ENCODE measurements around the gene CHST14. TPM values are rescaled to one million over a fixed set of nuclear protein-coding genes. Genes with fewer than 3 reads are reported as not detected.

CHST14 gene
- polyA plus RNA-seq, 2 of the 4 experiments (the other 2 are of a cell fraction), result 8.6 to 11.0 TPM

DNA sequence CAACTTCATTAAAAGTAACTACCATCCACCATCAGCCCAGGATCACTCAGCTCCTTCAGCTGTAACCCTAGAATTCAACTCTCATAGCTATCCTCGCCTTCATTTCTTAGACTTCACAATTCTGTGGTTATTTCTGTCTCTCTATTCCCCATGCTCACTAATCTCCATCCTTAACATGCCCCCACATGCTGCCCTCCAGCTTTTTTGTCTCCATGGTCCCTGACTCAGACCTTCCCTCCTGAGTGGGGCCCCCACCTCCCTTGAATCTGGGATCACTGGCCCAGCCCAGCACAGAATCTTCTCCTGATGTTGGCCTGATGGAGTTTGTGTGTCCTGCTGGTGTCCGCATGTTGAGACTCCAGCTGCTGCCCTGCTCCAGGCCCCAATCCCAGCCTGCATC, 41.7 kb downstream of the CHST14 start:
- Histone ChIP-seq H3K27ac (peak overlapping the region in 1 of 2 experiments; percentile 88; a peak in 2 of 6 replicates), H3K4me1 (peaks cover 2% of the 10 kb centered on the region; the same call in 2 of the 3 replicates), H3K9me3 (no peaks in the 10 kb centered on the region), H3K4me2 (peak overlapping the region; percentile 73), H3K4me3 (no peak overlapping the region)
- POLR2A ChIA-PET, result no interaction called here
- 95% methylated on average over 2 of the region's 2 CpGs for WGBS (ENCODE audit: missing lambda C conversion rate)
- TF ChIP-seq TFCP2L1 (CRISPR knock-in tag; IDR thresholded peaks at IDR 0.05) (no peak), ZSCAN20 (CRISPR knock-in tag; IDR thresholded peaks at IDR 0.05) (no peak), JUN (IDR thresholded peaks at IDR 0.05) (no peak), NR3C1 (IDR thresholded peaks at IDR 0.05) (no peak), RAD21 (conservative IDR thresholded peaks at IDR 0.05 in 1 of 2, IDR thresholded peaks at IDR 0.05 in 1 of 2) (no peak), PHF8 (IDR thresholded peaks at IDR 0.05; ENCODE audit: borderline replicate concordance, low read depth) (no peak)
- no peak for FAIRE-seq
- DNase-seq (ENCODE audit: low read depth in 1 of 2, low spot score in 1 of 2), result no peak
- no peak for ATAC-seq
- CTCF ChIA-PET, result interaction anchor here (1.2 to 1.3 kb wide), 2 partner anchors 77 to 346 kb away, joined by 3 to 6 read pairs; no protein-coding TSS in a partner anchor

DNA sequence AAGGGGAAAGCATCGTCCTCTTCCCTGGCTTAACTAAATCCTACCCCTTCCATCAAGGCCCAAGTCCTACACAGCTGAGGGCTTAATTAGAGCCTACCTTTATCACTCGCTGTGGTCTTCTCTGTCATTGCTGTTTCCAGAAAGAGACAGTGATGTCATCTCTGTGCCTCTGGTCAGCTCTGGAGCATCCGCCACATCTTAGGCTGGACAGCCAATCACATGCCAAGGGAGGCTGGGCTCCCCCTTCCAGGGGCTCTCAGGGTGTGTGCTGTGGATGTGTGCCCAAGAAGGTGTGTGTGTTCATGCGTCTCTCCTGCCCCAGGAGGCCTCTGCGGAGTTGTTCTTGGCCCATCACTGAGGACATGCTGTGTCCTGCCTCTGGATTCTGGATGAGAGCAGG, 42.8 kb downstream of the CHST14 start:
- H3K4me2 ChIP-seq, result no peak overlapping the region
- no peaks in the 10 kb centered on the region; the same call in 2 of the 3 replicates for H3K4me1 ChIP-seq
- POLR2A ChIA-PET, result no interaction called here
- H3K4me3 ChIP-seq, result no peak overlapping the region
- DNase-seq (ENCODE audit: low read depth in 1 of 2, low spot score in 1 of 2), result no peak
- H3K9me3 ChIP-seq, result no peaks in the 10 kb centered on the region
- no peak overlapping the region for H3K27ac ChIP-seq
- ATAC-seq, result no peak
- CTCF ChIA-PET, result interaction anchor here (1.2 kb wide), 1 partner anchor 76 kb away, joined by 3 read pairs; no protein-coding TSS in a partner anchor
- TF ChIP-seq, protein P1, sequence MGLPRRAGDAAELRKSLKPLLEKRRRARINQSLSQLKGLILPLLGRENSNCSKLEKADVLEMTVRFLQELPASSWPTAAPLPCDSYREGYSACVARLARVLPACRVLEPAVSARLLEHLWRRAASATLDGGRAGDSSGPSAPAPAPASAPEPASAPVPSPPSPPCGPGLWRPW (IDR thresholded peaks at IDR 0.05), result no peak
- TF ChIP-seq FOSB (CRISPR knock-in tag; IDR thresholded peaks at IDR 0.05), result no peak
- no peak for TF ChIP-seq RNF2 (IDR thresholded peaks at IDR 0.05; ENCODE audit: borderline replicate concordance, low read depth)
- TF ChIP-seq EP300 (IDR thresholded peaks at IDR 0.05), result no peak
- TF ChIP-seq CHD4 (IDR thresholded peaks at IDR 0.05; ENCODE audit: borderline replicate concordance), result no peak
- TF ChIP-seq NR3C1 (IDR thresholded peaks at IDR 0.05), result no peak
- TF ChIP-seq CEBPB (IDR thresholded peaks at IDR 0.05), result no peak
- TF ChIP-seq, protein P2, sequence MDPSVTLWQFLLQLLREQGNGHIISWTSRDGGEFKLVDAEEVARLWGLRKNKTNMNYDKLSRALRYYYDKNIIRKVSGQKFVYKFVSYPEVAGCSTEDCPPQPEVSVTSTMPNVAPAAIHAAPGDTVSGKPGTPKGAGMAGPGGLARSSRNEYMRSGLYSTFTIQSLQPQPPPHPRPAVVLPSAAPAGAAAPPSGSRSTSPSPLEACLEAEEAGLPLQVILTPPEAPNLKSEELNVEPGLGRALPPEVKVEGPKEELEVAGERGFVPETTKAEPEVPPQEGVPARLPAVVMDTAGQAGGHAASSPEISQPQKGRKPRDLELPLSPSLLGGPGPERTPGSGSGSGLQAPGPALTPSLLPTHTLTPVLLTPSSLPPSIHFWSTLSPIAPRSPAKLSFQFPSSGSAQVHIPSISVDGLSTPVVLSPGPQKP (IDR thresholded peaks at IDR 0.05; ENCODE audit: low read depth, low read length), result no peak
- TF ChIP-seq POLR2A (IDR thresholded peaks at IDR 0.05; ENCODE audit: low read length), result no peak
- TF ChIP-seq MYC (IDR thresholded peaks at IDR 0.05; ENCODE audit: borderline replicate concordance, low read length), result no peak
- TF ChIP-seq, protein P3, sequence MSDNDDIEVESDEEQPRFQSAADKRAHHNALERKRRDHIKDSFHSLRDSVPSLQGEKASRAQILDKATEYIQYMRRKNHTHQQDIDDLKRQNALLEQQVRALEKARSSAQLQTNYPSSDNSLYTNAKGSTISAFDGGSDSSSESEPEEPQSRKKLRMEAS (IDR thresholded peaks at IDR 0.05), result no peak
- no peak for TF ChIP-seq POLR2AphosphoS2 (conservative IDR thresholded peaks at IDR 0.05; ENCODE audit: low read length)
- TF ChIP-seq MAZ (IDR thresholded peaks at IDR 0.05; ENCODE audit: borderline replicate concordance, low read depth, low read length), result no peak
- no peak for TF ChIP-seq RAD21 (conservative IDR thresholded peaks at IDR 0.05 in 1 of 2, IDR thresholded peaks at IDR 0.05 in 1 of 2)
- no peak for TF ChIP-seq ZSCAN20 (CRISPR knock-in tag; IDR thresholded peaks at IDR 0.05)
- WGBS (ENCODE audit: missing lambda C conversion rate), result 90% methylated on average over 3 of the region's 5 CpGs
- no peak for FAIRE-seq

DNA sequence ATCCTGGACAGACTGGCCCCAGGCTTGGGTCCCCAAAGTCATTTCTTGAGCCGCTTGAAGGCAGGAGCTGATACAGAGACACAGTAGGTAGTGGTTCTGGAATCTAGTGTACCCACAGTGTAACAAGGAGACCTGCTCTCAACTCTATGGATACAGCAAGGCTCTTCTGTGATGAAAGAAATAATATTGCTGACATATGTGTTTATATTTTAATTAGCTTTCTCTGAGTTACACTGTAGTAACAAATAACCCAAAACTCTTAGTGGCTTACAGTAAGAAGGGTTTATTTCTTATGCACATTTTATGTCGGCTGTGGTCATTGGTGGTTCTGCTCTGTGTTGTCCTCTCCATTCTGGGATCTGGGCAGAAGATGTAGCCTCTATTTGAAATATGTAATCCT, 45.5 kb downstream of the CHST14 start:
- FAIRE-seq, result no peak
- no peaks in the 10 kb centered on the region for H3K4me1 ChIP-seq
- ATAC-seq, result no peak
- H3K4me3 ChIP-seq, result no peak overlapping the region
- ChIA-PET CTCF (interaction anchor here (3.2 kb wide), 1 partner anchor 22 kb away, joined by 7 read pairs; no protein-coding TSS in a partner anchor), POLR2A (no interaction called here)
- WGBS (ENCODE audit: missing lambda C conversion rate), result 50% methylated on average over 2 of the region's 2 CpGs
- no peak overlapping the region for H3K27ac ChIP-seq
- TF ChIP-seq MAFK (IDR thresholded peaks at IDR 0.05; ENCODE audit: partially characterized antibody) (peak; percentile 72), ZNF302 (CRISPR knock-in tag; IDR thresholded peaks at IDR 0.05) (no peak), NR3C1 (IDR thresholded peaks at IDR 0.05) (no peak)
- DNase-seq (ENCODE audit: low read depth in 1 of 2, low spot score in 1 of 2), result no peak
- H3K4me2 ChIP-seq, result no peak overlapping the region
- H3K9me3 ChIP-seq, result no peaks in the 10 kb centered on the region

Other genes with a start within 250 kb of the CHST14 start
- gene PAK6, start 231.9 kb upstream of the CHST14 start, polyA plus RNA-seq (2011; rRNA removed), result 0.08 and 0.16 TPM in 2 replicates
- 0.05 to 0.12 TPM (median 0.10 TPM) in 3 replicates for gene PAK6, start 231.9 kb upstream of the CHST14 start, polyA plus RNA-seq (2017; fragmentation: RNase III; extraction: RNeasy Plus Mini Kit Qiagen cat#74134 plus additional on column Dnase treatment)
- not detected in 2 replicates for gene ANKRD63, start 187.9 kb upstream of the CHST14 start, polyA plus RNA-seq (2011; rRNA removed)
- gene ANKRD63, start 187.9 kb upstream of the CHST14 start, polyA plus RNA-seq (2017; fragmentation: RNase III; extraction: RNeasy Plus Mini Kit Qiagen cat#74134 plus additional on column Dnase treatment), result 0.08 to 0.25 TPM (median 0.10 TPM) in 3 replicates
- gene PLCB2, start 163.0 kb upstream of the CHST14 start, polyA plus RNA-seq (2011; rRNA removed), result 0.19 and 0.30 TPM in 2 replicates
- gene PLCB2, start 163.0 kb upstream of the CHST14 start, polyA plus RNA-seq (2017; fragmentation: RNase III; extraction: RNeasy Plus Mini Kit Qiagen cat#74134 plus additional on column Dnase treatment), result 0.38 to 0.58 TPM (median 0.49 TPM) in 3 replicates
- gene INAFM2, start 147.3 kb upstream of the CHST14 start, polyA plus RNA-seq (2011; rRNA removed), result 2.8 and 3.5 TPM in 2 replicates
- gene INAFM2, start 147.3 kb upstream of the CHST14 start, polyA plus RNA-seq (2017; fragmentation: RNase III; extraction: RNeasy Plus Mini Kit Qiagen cat#74134 plus additional on column Dnase treatment), result 3.3 to 3.9 TPM (median 3.8 TPM) in 3 replicates
- gene CCDC9B, start 130.0 kb upstream of the CHST14 start, polyA plus RNA-seq (2011; rRNA removed), result 1.9 and 2.8 TPM in 2 replicates
- 23.4 to 28.7 TPM (median 27.4 TPM) in 3 replicates for gene CCDC9B, start 130.0 kb upstream of the CHST14 start, polyA plus RNA-seq (2017; fragmentation: RNase III; extraction: RNeasy Plus Mini Kit Qiagen cat#74134 plus additional on column Dnase treatment)
- not detected in 2 replicates for gene PHGR1, start 120.0 kb upstream of the CHST14 start, polyA plus RNA-seq (2011; rRNA removed)
- gene PHGR1, start 120.0 kb upstream of the CHST14 start, polyA plus RNA-seq (2017; fragmentation: RNase III; extraction: RNeasy Plus Mini Kit Qiagen cat#74134 plus additional on column Dnase treatment), result not detected in 3 replicates
- 0.26 and 0.52 TPM in 2 replicates for gene DISP2, start 112.8 kb upstream of the CHST14 start, polyA plus RNA-seq (2011; rRNA removed)
- gene DISP2, start 112.8 kb upstream of the CHST14 start, polyA plus RNA-seq (2017; fragmentation: RNase III; extraction: RNeasy Plus Mini Kit Qiagen cat#74134 plus additional on column Dnase treatment), result 0.39 to 0.82 TPM (median 0.56 TPM) in 3 replicates
- gene KNSTRN, start 88.3 kb upstream of the CHST14 start, polyA plus RNA-seq (2011; rRNA removed), result 41.2 and 50.3 TPM in 2 replicates
- gene KNSTRN, start 88.3 kb upstream of the CHST14 start, polyA plus RNA-seq (2017; fragmentation: RNase III; extraction: RNeasy Plus Mini Kit Qiagen cat#74134 plus additional on column Dnase treatment), result 45.0 to 52.6 TPM (median 48.0 TPM) in 3 replicates
- gene IVD, start 65.2 kb upstream of the CHST14 start, polyA plus RNA-seq (2011; rRNA removed), result 10.2 and 14.8 TPM in 2 replicates
- 12.4 to 13.0 TPM (median 12.6 TPM) in 3 replicates for gene IVD, start 65.2 kb upstream of the CHST14 start, polyA plus RNA-seq (2017; fragmentation: RNase III; extraction: RNeasy Plus Mini Kit Qiagen cat#74134 plus additional on column Dnase treatment)
- 2.3 and 2.8 TPM in 2 replicates for gene BAHD1, start 30.0 kb upstream of the CHST14 start, polyA plus RNA-seq (2011; rRNA removed)
- 10.1 to 11.1 TPM (median 10.9 TPM) in 3 replicates for gene BAHD1, start 30.0 kb upstream of the CHST14 start, polyA plus RNA-seq (2017; fragmentation: RNase III; extraction: RNeasy Plus Mini Kit Qiagen cat#74134 plus additional on column Dnase treatment)
- gene CCDC32, start 94.1 kb downstream of the CHST14 start, polyA plus RNA-seq (2011; rRNA removed), result 9.7 and 13.1 TPM in 2 replicates
- gene CCDC32, start 94.1 kb downstream of the CHST14 start, polyA plus RNA-seq (2017; fragmentation: RNase III; extraction: RNeasy Plus Mini Kit Qiagen cat#74134 plus additional on column Dnase treatment), result 20.6 to 27.0 TPM (median 25.0 TPM) in 3 replicates
- gene RPUSD2, start 98.3 kb downstream of the CHST14 start, polyA plus RNA-seq (2011; rRNA removed), result 6.7 and 7.3 TPM in 2 replicates
- 9.6 to 10.3 TPM (median 9.9 TPM) in 3 replicates for gene RPUSD2, start 98.3 kb downstream of the CHST14 start, polyA plus RNA-seq (2017; fragmentation: RNase III; extraction: RNeasy Plus Mini Kit Qiagen cat#74134 plus additional on column Dnase treatment)
- 10.5 and 13.2 TPM in 2 replicates for gene KNL1, start 123.3 kb downstream of the CHST14 start, polyA plus RNA-seq (2011; rRNA removed)
- gene KNL1, start 123.3 kb downstream of the CHST14 start, polyA plus RNA-seq (2017; fragmentation: RNase III; extraction: RNeasy Plus Mini Kit Qiagen cat#74134 plus additional on column Dnase treatment), result 6.3 to 7.6 TPM (median 7.5 TPM) in 3 replicates
- gene RAD51, start 224.2 kb downstream of the CHST14 start, polyA plus RNA-seq (2011; rRNA removed), result 11.5 and 12.9 TPM in 2 replicates
- 14.4 to 17.2 TPM (median 16.5 TPM) in 3 replicates for gene RAD51, start 224.2 kb downstream of the CHST14 start, polyA plus RNA-seq (2017; fragmentation: RNase III; extraction: RNeasy Plus Mini Kit Qiagen cat#74134 plus additional on column Dnase treatment)